ENCODE results near the gene GBGT1. TPM values are rescaled to one million over a fixed set of nuclear protein-coding genes. Genes with fewer than 3 reads are reported as not detected.
A peak's percentile ranks its signal among the peaks of the same experiment; 100 is the strongest.

GBGT1 gene
- total RNA-seq, 1 experiment from 2014 or later: 0.14 TPM

- Histone ChIP-seq H3K4me3 (ENCODE audit: low read depth, low read length) (peak overlapping the region; percentile 20; the same call in 1 of the 2 replicates), H3K36me3 (ENCODE audit: control insufficient read depth, insufficient read depth, low read length) (peaks cover 3% of the 10 kb centered on the region), H3K4me1 (peaks cover 20% of the 10 kb centered on the region), H3K9me3 (no peaks in the 10 kb centered on the region), H3K27me3 (replicated peaks; ENCODE audit: control insufficient read depth, insufficient read depth, low read length) (no peaks in the 10 kb centered on the region)
- ChIA-PET CTCF (interaction anchor here (0.5 to 2.5 kb wide), 18 partner anchors 11 to 289 kb away, joined by 3 to 15 read pairs (median 4); partner anchors contain the start of gene GTF3C5), POLR2A (no interaction called here)
- intact Hi-C loops (cut with micrococcal nuclease; ENCODE audit: unreplicated experiment): no loop called here
- Mint-ChIP-seq H3K27me3 (ENCODE audit: insufficient read depth, unreplicated experiment) (no peaks in the 10 kb centered on the region), H3K36me3 (ENCODE audit: insufficient read depth, unreplicated experiment) (peaks cover 14% of the 10 kb centered on the region), H3K4me3 (ENCODE audit: unreplicated experiment) (peak overlapping the region; percentile 65), H3K4me1 (ENCODE audit: low read depth, unreplicated experiment) (peaks cover 4% of the 10 kb centered on the region), H3K9me3 (ENCODE audit: unreplicated experiment) (no peaks in the 10 kb centered on the region), H3K27ac (ENCODE audit: unreplicated experiment) (peak overlapping the region; percentile 74)
- BruUV-seq (replicated peaks): no TSS peak
- TF ChIP-seq CTCF (IDR thresholded peaks at IDR 0.05; ENCODE audit: insufficient read depth in 1 of 2, low read depth in 1 of 2, low read length in 1 of 2, severe bottlenecking in 1 of 2, unreplicated experiment in 1 of 2): peak; percentile 82 to 95
- peak; percentile 74 to 84 for DNase-seq
Measured at GRCh38 chr9:133144142-133144903, 19.4 kb downstream of the GBGT1 start.

- intact Hi-C loops (cut with micrococcal nuclease; ENCODE audit: unreplicated experiment): no loop called here
- no peaks in the 10 kb centered on the region for H3K9me3 ChIP-seq
- peaks cover 20% of the 10 kb centered on the region for H3K4me1 ChIP-seq
- DNase-seq: no peak
- Mint-ChIP-seq H3K27ac (ENCODE audit: unreplicated experiment) (peak overlapping the region; percentile 74), H3K27me3 (ENCODE audit: insufficient read depth, unreplicated experiment) (no peaks in the 10 kb centered on the region), H3K4me3 (ENCODE audit: unreplicated experiment) (no peak overlapping the region), H3K9me3 (ENCODE audit: unreplicated experiment) (no peaks in the 10 kb centered on the region), H3K36me3 (ENCODE audit: insufficient read depth, unreplicated experiment) (peaks cover 13% of the 10 kb centered on the region), H3K4me1 (ENCODE audit: low read depth, unreplicated experiment) (peaks cover 4% of the 10 kb centered on the region)
- no TSS peak for BruUV-seq (replicated peaks)
- ChIA-PET POLR2A (no interaction called here), CTCF (interaction anchor here (0.5 to 2.5 kb wide), 18 partner anchors 10 to 741 kb away, joined by 3 to 15 read pairs (median 4); partner anchors contain the start of gene GTF3C5)
- H3K27me3 ChIP-seq (replicated peaks; ENCODE audit: control insufficient read depth, insufficient read depth, low read length): no peaks in the 10 kb centered on the region
- H3K36me3 ChIP-seq (ENCODE audit: control insufficient read depth, insufficient read depth, low read length): peaks cover 3% of the 10 kb centered on the region
- no peak for TF ChIP-seq CTCF (IDR thresholded peaks at IDR 0.05; ENCODE audit: insufficient read depth in 1 of 2, low read depth in 1 of 2, low read length in 1 of 2, severe bottlenecking in 1 of 2, unreplicated experiment in 1 of 2)
- H3K4me3 ChIP-seq (ENCODE audit: low read depth, low read length): no peak overlapping the region
Measured at GRCh38 chr9:133143639-133144141, 20.0 kb downstream of the GBGT1 start.

- no peak for TF ChIP-seq CTCF (IDR thresholded peaks at IDR 0.05; ENCODE audit: insufficient read depth in 1 of 2, low read depth in 1 of 2, low read length in 1 of 2, severe bottlenecking in 1 of 2, unreplicated experiment in 1 of 2)
- Histone ChIP-seq H3K27me3 (replicated peaks; ENCODE audit: control insufficient read depth, insufficient read depth, low read length) (no peaks in the 10 kb centered on the region), H3K4me1 (peaks cover 19% of the 10 kb centered on the region), H3K36me3 (ENCODE audit: control insufficient read depth, insufficient read depth, low read length) (peaks cover 3% of the 10 kb centered on the region), H3K9me3 (no peaks in the 10 kb centered on the region), H3K4me3 (ENCODE audit: low read depth, low read length) (no peak overlapping the region)
- no peaks in the 10 kb centered on the region for H3K27me3 Mint-ChIP-seq (ENCODE audit: insufficient read depth, unreplicated experiment)
- H3K4me3 Mint-ChIP-seq (ENCODE audit: unreplicated experiment): no peak overlapping the region
- ChIA-PET POLR2A (no interaction called here), CTCF (interaction anchor here (0.6 to 2.5 kb wide), 3 partner anchors 112 to 742 kb away, joined by 3 to 15 read pairs (median 10); partner anchors contain the start of gene GTF3C5)
- no peak overlapping the region for H3K27ac Mint-ChIP-seq (ENCODE audit: unreplicated experiment)
- BruUV-seq (replicated peaks): no TSS peak
- H3K9me3 Mint-ChIP-seq (ENCODE audit: unreplicated experiment): no peaks in the 10 kb centered on the region
- peaks cover 4% of the 10 kb centered on the region for H3K4me1 Mint-ChIP-seq (ENCODE audit: low read depth, unreplicated experiment)
- peaks cover 13% of the 10 kb centered on the region for H3K36me3 Mint-ChIP-seq (ENCODE audit: insufficient read depth, unreplicated experiment)
- intact Hi-C loops (cut with micrococcal nuclease; ENCODE audit: unreplicated experiment): no loop called here
- DNase-seq: no peak
Measured at GRCh38 chr9:133142684-133143622, 20.8 kb downstream of the GBGT1 start.
